Neuronal stem cell (in vitro differentiated cells): ENCODE measurements around the gene GAS6.

Experiments
- DNase-seq: peaks from one replicate; pipeline ENCODE4 v3.0.0-alpha.2; 2013; ENCODE audit warnings: low spot score
- H2AFZ ChIP-seq: one replicate; pipeline ENCODE4 v1.6.1; 2013; ENCODE audit warnings: mild to moderate bottlenecking, low read length, inconsistent platforms
- H2AK5ac ChIP-seq: 2 replicates; pipeline ENCODE4 v1.6.1; 2013; ENCODE audit warnings: low read depth, mild to moderate bottlenecking, inconsistent platforms, low read length, moderate library complexity, mixed read lengths
- H2BK120ac ChIP-seq: 2 replicates; pipeline ENCODE4 v1.6.1; 2013; ENCODE audit warnings: low read depth, mild to moderate bottlenecking, inconsistent platforms, low read length, moderate library complexity, mixed read lengths
- H2BK12ac ChIP-seq: one replicate; pipeline ENCODE4 v1.6.1; 2013; ENCODE audit warnings: low read length, inconsistent platforms
- H2BK15ac ChIP-seq: 2 replicates; pipeline ENCODE4 v1.6.1; 2013; ENCODE audit warnings: mild to moderate bottlenecking, low read length, inconsistent platforms, mixed read lengths
- H2BK5ac ChIP-seq: one replicate; pipeline ENCODE4 v1.6.1; 2013; ENCODE audit warnings: inconsistent platforms, mild to moderate bottlenecking, low read length, moderate library complexity
- H3K14ac ChIP-seq: one replicate; pipeline ENCODE4 v1.6.1; 2013; ENCODE audit warnings: low read length, inconsistent platforms
- H3K18ac ChIP-seq: 2 replicates; pipeline ENCODE4 v1.6.1; 2013; ENCODE audit warnings: low read length, inconsistent platforms
- H3K23ac ChIP-seq: 2 replicates; pipeline ENCODE4 v1.6.1; 2013; ENCODE audit warnings: low read depth, mild to moderate bottlenecking, mixed read lengths, low read length, inconsistent platforms; ENCODE audit not compliant: poor library complexity
- H3K27ac ChIP-seq: replicated peaks from 3 replicates; pipeline ENCODE4 v1.5.1; 2013; ENCODE audit warnings: low read length, inconsistent platforms
- H3K27me3 ChIP-seq, 3 experiments: 2 replicates each; pipeline ENCODE4 v1.6.1; 2013; ENCODE audit warnings: low read length in 3 of 3, mild to moderate bottlenecking in 2 of 3, inconsistent platforms in 1 of 3, low read depth in 1 of 3, mixed read lengths in 1 of 3, moderate library complexity in 1 of 3; ENCODE audit not compliant: control insufficient read depth in 3 of 3, insufficient read depth in 3 of 3
- H3K36me3 ChIP-seq, 2 donors: replicated peaks in 1 of 2; 2 replicates each; pipeline ENCODE4 v1.6.1; 2013; ENCODE audit warnings: low read length in 2 of 2; ENCODE audit not compliant: control insufficient read depth in 2 of 2, insufficient read depth in 2 of 2
- H3K4ac ChIP-seq: 2 replicates; pipeline ENCODE4 v1.6.1; 2013; ENCODE audit warnings: inconsistent platforms, mild to moderate bottlenecking, low read length, moderate library complexity
- H3K4me1 ChIP-seq, 2 donors: 1 replicate in 1 of 2; 2 replicates in 1 of 2; pipeline ENCODE4 v1.6.1; 2013; ENCODE audit warnings: low read length in 2 of 2, low read depth in 1 of 2; ENCODE audit not compliant: control insufficient read depth in 2 of 2, insufficient read depth in 1 of 2
- H3K4me2 ChIP-seq: one replicate; pipeline ENCODE4 v1.6.1; 2013; ENCODE audit warnings: mild to moderate bottlenecking, low read length, inconsistent platforms; ENCODE audit not compliant: insufficient read depth, poor library complexity, severe bottlenecking
- H3K4me3 ChIP-seq, 2 donors: 2 replicates each; pipeline ENCODE4 v1.5.1; 2013; ENCODE audit warnings: low read length in 2 of 2, mild to moderate bottlenecking in 2 of 2, inconsistent platforms in 1 of 2, moderate library complexity in 1 of 2
- H3K79me1 ChIP-seq: one replicate; pipeline ENCODE4 v1.6.1; 2013; ENCODE audit warnings: low read depth, mild to moderate bottlenecking, inconsistent platforms, low read length, moderate library complexity
- H3K9ac ChIP-seq: one replicate; pipeline ENCODE4 v1.6.1; 2013; ENCODE audit warnings: mild to moderate bottlenecking, low read depth, low read length, inconsistent platforms; ENCODE audit not compliant: poor library complexity
- H3K9me3 ChIP-seq, 2 donors: replicated peaks in 1 of 2; 2 replicates each; pipeline versions ENCODE3 to v1.6.1; 2013; ENCODE audit warnings: low read length in 2 of 2, mild to moderate bottlenecking in 2 of 2, inconsistent platforms in 1 of 2, low read depth in 1 of 2, mixed read lengths in 1 of 2, moderate library complexity in 1 of 2; ENCODE audit not compliant: control insufficient read depth in 2 of 2, insufficient read depth in 1 of 2
- H4K8ac ChIP-seq: one replicate; pipeline ENCODE4 v1.6.1; 2013; ENCODE audit warnings: low read depth, mild to moderate bottlenecking, inconsistent platforms, low read length, moderate library complexity
- H4K91ac ChIP-seq: one replicate; pipeline ENCODE4 v1.6.1; 2013; ENCODE audit warnings: low read length, low read depth, mild to moderate bottlenecking, inconsistent platforms; ENCODE audit not compliant: poor library complexity
- WGBS, 2 donors: extraction: QIAGEN DNeasy Blood & Tissue Kit; methylation state at CpG; one replicate each; pipeline ENCODE4 v1.1.7; 2013; ENCODE audit warnings: missing lambda C conversion rate in 2 of 2, mixed read lengths in 1 of 2; ENCODE audit not compliant: insufficient read length in 2 of 2, insufficient replicate concordance in 1 of 2; ENCODE audit errors: extremely low coverage in 2 of 2; 5-methylcytosine and 5-hydroxymethylcytosine counted together

GAS6 gene

DNA sequence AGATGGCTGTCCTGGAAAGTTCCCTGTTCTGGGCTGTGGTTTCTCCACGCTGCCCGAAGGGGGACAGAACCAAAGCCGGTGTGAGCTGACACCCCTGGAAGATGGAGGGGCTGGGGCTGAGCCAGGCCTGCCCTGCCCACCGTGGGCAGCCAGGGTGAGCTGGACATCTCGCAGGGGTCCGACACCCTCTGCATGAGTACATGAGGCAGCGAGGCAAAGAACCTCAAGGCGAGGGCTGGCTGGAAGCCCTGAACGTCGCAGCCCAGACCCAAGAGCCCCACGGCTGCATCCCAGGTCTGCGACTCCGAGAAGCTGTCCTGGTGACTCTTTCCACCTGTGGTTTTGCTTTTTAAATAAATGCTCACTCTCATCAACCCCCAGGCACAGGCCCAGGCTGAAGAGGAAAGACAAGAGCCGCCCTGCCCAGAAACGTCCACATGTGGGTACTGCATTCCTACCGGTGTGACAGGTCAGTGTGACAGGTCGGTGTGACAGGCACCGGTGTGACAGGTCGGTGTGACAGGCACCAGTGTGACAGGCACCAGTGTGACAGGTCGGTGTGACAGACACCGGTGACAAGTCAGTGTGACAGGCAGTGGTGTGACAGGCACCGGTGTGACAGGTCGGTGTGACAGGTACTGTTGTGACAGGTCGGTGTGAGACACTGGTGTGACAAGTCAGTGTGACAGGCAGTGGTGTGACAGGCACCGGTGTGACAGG, 30.6 kb downstream of the GAS6 start:
- no peak overlapping the region for H3K4ac ChIP-seq
- peaks cover 12 to 22% of the 10 kb centered on the region in 2 donors for H3K4me1 ChIP-seq
- no peaks in the 10 kb centered on the region for H3K79me1 ChIP-seq
- DNase-seq = no peak
- no peak overlapping the region for H2BK12ac ChIP-seq
- H2BK5ac ChIP-seq = peak overlapping the region; percentile 82
- no peak overlapping the region for H2BK15ac ChIP-seq
- H3K4me2 ChIP-seq = no peak overlapping the region
- H3K23ac ChIP-seq = no peak overlapping the region
- H3K27ac ChIP-seq = no peak overlapping the region
- no peak overlapping the region for H2BK120ac ChIP-seq
- peaks cover 0 to 7% of the 10 kb centered on the region in 2 donors for H3K36me3 ChIP-seq
- no peak overlapping the region for H4K91ac ChIP-seq
- no peak overlapping the region for H2AK5ac ChIP-seq
- H3K9me3 ChIP-seq = peaks cover 2 to 3% of the 10 kb centered on the region in 2 donors
- peak overlapping the region in 1 of 2 donors; percentile 66 for H3K4me3 ChIP-seq
- H4K8ac ChIP-seq = no peak overlapping the region
- H3K27me3 ChIP-seq = no peaks in the 10 kb centered on the region
- WGBS, 2 donors = no CpG with 5 or more reads among the region's 25 CpGs
- no peak overlapping the region for H2AFZ ChIP-seq
- no peak overlapping the region for H3K9ac ChIP-seq
- H3K18ac ChIP-seq = no peak overlapping the region
- no peak overlapping the region for H3K14ac ChIP-seq

DNA sequence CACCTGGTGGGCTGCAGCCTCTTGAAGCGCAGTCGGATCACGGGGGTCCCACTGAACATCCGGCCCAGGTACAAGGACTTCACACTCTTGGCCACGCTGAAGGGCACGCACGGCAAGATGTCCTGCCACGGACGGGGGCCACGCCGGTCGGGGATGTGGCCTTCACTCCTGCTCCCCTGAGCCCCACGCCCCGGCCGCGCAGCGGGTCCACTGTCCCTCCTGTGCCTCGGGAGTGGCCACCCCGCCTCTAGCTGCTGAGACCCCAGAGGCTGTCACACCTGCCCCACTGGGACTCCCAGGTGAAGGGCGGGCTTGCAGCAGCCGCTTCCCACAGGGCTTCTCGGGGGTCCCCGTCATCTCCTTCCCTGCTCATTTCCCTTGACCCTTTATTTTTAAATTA, 31.2 kb downstream of the GAS6 start:
- Histone ChIP-seq H2BK15ac (no peak overlapping the region), H3K4ac (no peak overlapping the region), H3K23ac (peak overlapping the region; percentile 85), H2BK120ac (no peak overlapping the region), H3K36me3 (peaks cover 0 to 7% of the 10 kb centered on the region in 2 donors), H3K4me1 (peaks cover 9 to 17% of the 10 kb centered on the region in 2 donors), H2AFZ (no peak overlapping the region), H3K27me3 (no peaks in the 10 kb centered on the region), H2BK12ac (peak overlapping the region; percentile 73), H3K9ac (no peak overlapping the region), H4K8ac (no peak overlapping the region), H3K18ac (no peak overlapping the region), H2AK5ac (no peak overlapping the region), H4K91ac (no peak overlapping the region), H3K27ac (no peak overlapping the region), H3K79me1 (no peaks in the 10 kb centered on the region), H3K9me3 (peaks cover 3% of the 10 kb centered on the region in 2 donors), H3K14ac (no peak overlapping the region), H2BK5ac (peak overlapping the region; percentile 82), H3K4me3 (no peak overlapping the region), H3K4me2 (no peak overlapping the region)
- DNase-seq = no peak
- WGBS, 2 donors = no CpG with 5 or more reads among the region's 23 CpGs

DNA sequence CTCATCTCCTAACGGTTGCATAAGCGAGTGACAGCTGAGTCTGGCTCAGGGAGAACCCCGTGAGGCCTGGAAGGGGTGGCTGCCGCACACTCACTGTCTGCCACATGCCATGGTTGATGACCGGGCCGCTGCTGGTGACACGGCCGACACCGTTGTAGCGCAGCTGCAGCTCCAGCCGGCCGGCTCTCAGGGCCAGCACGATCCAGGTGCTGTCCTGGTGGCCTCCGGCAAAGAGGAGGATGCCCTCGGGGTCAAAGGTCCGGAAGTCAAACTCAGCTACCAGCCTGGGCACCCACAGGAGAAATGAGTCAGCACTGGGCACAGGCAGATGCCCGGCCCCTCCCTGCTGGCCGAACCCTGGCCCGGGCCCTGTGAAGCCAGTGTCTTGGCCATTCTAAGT, 31.7 kb downstream of the GAS6 start:
- Histone ChIP-seq H2AK5ac (peak overlapping the region; percentile 37), H2BK120ac (no peak overlapping the region), H2BK15ac (no peak overlapping the region), H3K9me3 (peaks cover 3% of the 10 kb centered on the region in 2 donors), H3K9ac (peak overlapping the region; percentile 21), H2AFZ (no peak overlapping the region), H3K27ac (no peak overlapping the region), H4K91ac (no peak overlapping the region), H3K4ac (no peak overlapping the region), H3K79me1 (no peaks in the 10 kb centered on the region), H3K4me1 (peaks cover 4 to 13% of the 10 kb centered on the region in 2 donors), H3K4me3 (no peak overlapping the region), H3K14ac (peak overlapping the region; percentile 38), H2BK5ac (peak overlapping the region; percentile 82), H3K4me2 (no peak overlapping the region), H2BK12ac (peak overlapping the region; percentile 73), H3K23ac (peak overlapping the region; percentile 85), H3K36me3 (peaks cover 0 to 7% of the 10 kb centered on the region in 2 donors), H3K18ac (peak overlapping the region; percentile 17), H4K8ac (peak overlapping the region; percentile 65), H3K27me3 (no peaks in the 10 kb centered on the region)
- no peak for DNase-seq
- no CpG with 5 or more reads among the region's 19 CpGs for WGBS, 2 donors

DNA sequence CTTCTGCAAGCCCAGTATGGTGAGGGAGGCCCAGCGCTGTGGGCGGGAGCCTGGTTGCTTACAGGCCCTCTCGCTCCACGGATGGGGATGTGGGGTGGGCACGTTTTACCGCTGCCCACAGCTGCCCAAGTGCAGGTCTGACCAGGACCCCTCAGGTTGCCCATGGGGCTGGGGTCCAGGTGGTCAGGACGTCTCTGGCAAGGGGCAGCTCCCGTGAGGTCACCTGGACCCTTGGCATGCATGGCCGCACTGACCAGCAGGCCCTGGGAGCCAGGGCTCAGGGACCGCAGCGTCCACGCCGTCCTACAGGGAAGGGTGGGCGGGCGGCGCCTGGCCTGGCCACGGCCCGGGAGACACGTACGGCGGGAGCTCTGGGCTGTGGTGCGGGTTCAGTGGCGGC, 32.8 kb downstream of the GAS6 start:
- Histone ChIP-seq H4K91ac (no peak overlapping the region), H2BK5ac (no peak overlapping the region), H3K9me3 (peaks cover 3% of the 10 kb centered on the region in 2 donors), H3K4ac (no peak overlapping the region), H3K79me1 (no peaks in the 10 kb centered on the region), H2BK15ac (peak overlapping the region; percentile 69), H3K4me1 (peaks cover 0 to 9% of the 10 kb centered on the region in 2 donors), H3K4me2 (no peak overlapping the region), H2BK12ac (peak overlapping the region; percentile 84), H3K27ac (no peak overlapping the region), H4K8ac (peak overlapping the region; percentile 20), H2BK120ac (no peak overlapping the region), H2AK5ac (peak overlapping the region; percentile 70), H3K23ac (no peak overlapping the region), H3K14ac (no peak overlapping the region), H3K18ac (peak overlapping the region; percentile 66), H2AFZ (no peak overlapping the region), H3K9ac (no peak overlapping the region), H3K27me3 (no peaks in the 10 kb centered on the region), H3K36me3 (peaks cover 0 to 10% of the 10 kb centered on the region in 2 donors), H3K4me3 (no peak overlapping the region)
- no CpG with 5 or more reads among the region's 23 CpGs for WGBS, 2 donors
- DNase-seq = no peak
